GM18508 (cell line): ENCODE measurements around the gene CHID1.

Source experiments
- ATAC-seq: cut with Tn5 transposase; IDR thresholded peaks from one replicate; pipeline ENCODE4 v1.9.1; 2021; ENCODE audit warnings: moderate number of reproducible peaks; ENCODE audit not compliant: insufficient read depth, unreplicated experiment

CHID1 gene

GRCh38 chr11:911031-911889 is 650 bp upstream of the CHID1 start:
- ATAC-seq = no peak

- ATAC-seq = no peak
Measured at GRCh38 chr11:910044-910588, 494 bp downstream of the CHID1 start.

GRCh38 chr11:909406-909805 is 1.2 kb downstream of the CHID1 start:
- ATAC-seq = no peak

- no peak for ATAC-seq
Measured at GRCh38 chr11:908273-908672, 2.3 kb downstream of the CHID1 start.

GRCh38 chr11:907668-908067 is 2.9 kb downstream of the CHID1 start:
- ATAC-seq = no peak

- no peak for ATAC-seq
Measured at GRCh38 chr11:905952-906351, 4.7 kb downstream of the CHID1 start.

- ATAC-seq = no peak
Measured at GRCh38 chr11:904380-904779, 6.2 kb downstream of the CHID1 start.

GRCh38 chr11:901452-902061 is 9.1 kb downstream of the CHID1 start:
- ATAC-seq = no peak

GRCh38 chr11:900545-900944 is 10.1 kb downstream of the CHID1 start:
- no peak for ATAC-seq

- ATAC-seq = no peak
Measured at GRCh38 chr11:899724-900123, 10.9 kb downstream of the CHID1 start.

GRCh38 chr11:898540-899190 is 11.9 kb downstream of the CHID1 start:
- ATAC-seq = no peak

- no peak for ATAC-seq
Measured at GRCh38 chr11:898143-898511, 12.5 kb downstream of the CHID1 start.

GRCh38 chr11:897253-898142 is 13.1 kb downstream of the CHID1 start:
- no peak for ATAC-seq

- ATAC-seq = no peak
Measured at GRCh38 chr11:895331-896110, 15.1 kb downstream of the CHID1 start.

GRCh38 chr11:894575-895201 is 15.9 kb downstream of the CHID1 start:
- no peak for ATAC-seq

GRCh38 chr11:893008-893654 is 17.5 kb downstream of the CHID1 start:
- ATAC-seq = no peak

GRCh38 chr11:890794-891540 is 19.6 kb downstream of the CHID1 start:
- ATAC-seq = no peak
